GM19025 (cell line): ENCODE data around the gene ARHGAP45.
A peak's percentile ranks its signal among the peaks of the same experiment; 100 is the strongest.

Experiments
- ATAC-seq: cut with Tn5 transposase; IDR thresholded peaks from one replicate; pipeline ENCODE4 v1.9.1; 2021; ENCODE audit warnings: mild to moderate bottlenecking, low read depth, moderate library complexity; ENCODE audit not compliant: unreplicated experiment

ARHGAP45 gene

DNA sequence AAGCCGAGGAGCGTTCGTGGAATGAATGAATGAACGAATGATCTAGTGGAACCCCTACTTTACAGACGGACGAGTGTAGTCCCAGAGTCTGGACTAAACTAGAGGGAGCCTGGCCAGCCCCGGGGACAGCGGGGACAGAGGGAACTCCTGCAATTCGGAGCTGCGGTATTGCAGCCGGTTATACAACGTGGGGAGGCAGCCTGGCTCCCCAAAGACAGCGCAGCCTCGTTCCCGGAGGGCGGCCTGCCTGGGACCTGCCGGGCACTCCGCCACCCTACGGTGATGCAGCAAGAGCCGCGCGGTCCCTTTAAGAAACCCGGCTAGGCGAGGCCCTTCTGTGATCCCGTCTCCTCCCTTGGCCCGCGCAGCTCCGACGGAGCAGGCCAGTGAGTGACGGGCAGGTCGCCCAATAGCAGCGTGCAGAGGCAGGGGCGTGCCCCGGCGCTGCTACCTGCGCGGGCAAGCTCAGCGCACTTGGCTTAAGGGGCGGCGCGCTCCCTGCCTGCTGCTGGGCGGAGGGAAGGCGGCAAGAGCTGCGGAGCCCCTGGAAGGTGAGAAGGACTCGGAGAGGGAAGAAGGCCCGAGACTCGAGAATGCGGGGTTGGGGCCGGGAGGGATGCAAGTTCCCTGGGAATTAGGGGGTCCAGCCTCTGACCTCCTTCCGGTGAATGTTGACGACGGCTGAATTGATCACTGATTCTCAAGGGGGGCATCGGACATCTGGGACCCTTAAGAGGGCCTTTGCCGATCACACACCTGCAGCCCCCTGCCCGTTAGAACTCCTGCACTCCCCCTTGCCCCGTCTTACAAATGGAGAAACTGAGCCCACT lies 27.1 kb upstream of the ARHGAP45 start, which contains the start of gene ABCA7:
ABCA7 (plus strand) TSS at position 462 of the 830 bp plus-strand sequence. CDS start 1,255 bp downstream, outside the sequence.
- peak; percentile 79 for ATAC-seq

DNA sequence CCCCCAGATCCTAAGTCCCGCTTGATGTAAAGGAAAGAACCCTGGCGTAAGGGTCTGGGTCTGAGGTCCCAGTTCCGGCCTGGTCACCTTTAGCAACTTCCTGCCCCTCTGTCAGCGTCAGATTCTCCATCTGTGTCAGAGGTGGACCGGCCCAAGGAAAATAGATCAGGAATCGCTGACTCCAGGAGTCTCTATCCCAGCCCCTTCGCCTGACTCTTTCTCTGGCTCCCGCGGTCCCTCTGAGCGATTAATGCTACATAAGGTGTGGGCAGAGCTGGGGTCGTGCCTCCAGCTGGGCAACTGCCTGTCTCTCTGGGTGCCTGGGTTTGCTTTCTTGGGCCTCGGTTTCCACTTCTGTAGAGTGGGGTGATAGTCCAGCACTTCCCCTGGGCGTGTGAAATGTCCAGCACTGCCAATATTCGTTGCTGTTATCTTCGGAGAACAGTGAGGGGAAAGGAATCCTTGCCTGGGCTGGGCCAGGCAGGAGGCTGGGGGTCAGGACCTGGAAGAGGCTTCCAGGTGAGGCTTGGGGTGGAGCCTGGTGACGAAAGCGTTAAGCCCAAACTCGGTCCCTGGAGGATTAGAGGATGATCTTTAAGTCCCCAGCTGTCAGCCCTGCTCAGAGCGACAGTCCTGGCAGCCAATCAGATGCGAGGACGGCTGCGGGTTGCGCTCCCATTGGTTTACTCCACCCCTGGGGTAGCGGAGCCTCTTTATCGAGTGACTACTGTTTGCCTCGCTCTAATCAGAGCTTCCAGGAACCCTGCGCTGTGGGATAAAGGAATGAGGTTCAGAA lies 26.3 kb upstream of the ARHGAP45 start:
- ATAC-seq = peak; percentile 44

GRCh38 chr19:1041272-1041834 lies 25.6 kb upstream of the ARHGAP45 start:
- ATAC-seq = no peak

GRCh38 chr19:1041835-1042685 lies 24.9 kb upstream of the ARHGAP45 start:
- ATAC-seq = no peak

GRCh38 chr19:1042689-1043511 lies 24.1 kb upstream of the ARHGAP45 start:
- ATAC-seq = no peak

- no peak for ATAC-seq
These were observed 21.7 kb upstream of the ARHGAP45 start for GRCh38 chr19:1045247-1045603.

GRCh38 chr19:1046117-1046626 lies 20.8 kb upstream of the ARHGAP45 start:
- ATAC-seq = no peak

DNA sequence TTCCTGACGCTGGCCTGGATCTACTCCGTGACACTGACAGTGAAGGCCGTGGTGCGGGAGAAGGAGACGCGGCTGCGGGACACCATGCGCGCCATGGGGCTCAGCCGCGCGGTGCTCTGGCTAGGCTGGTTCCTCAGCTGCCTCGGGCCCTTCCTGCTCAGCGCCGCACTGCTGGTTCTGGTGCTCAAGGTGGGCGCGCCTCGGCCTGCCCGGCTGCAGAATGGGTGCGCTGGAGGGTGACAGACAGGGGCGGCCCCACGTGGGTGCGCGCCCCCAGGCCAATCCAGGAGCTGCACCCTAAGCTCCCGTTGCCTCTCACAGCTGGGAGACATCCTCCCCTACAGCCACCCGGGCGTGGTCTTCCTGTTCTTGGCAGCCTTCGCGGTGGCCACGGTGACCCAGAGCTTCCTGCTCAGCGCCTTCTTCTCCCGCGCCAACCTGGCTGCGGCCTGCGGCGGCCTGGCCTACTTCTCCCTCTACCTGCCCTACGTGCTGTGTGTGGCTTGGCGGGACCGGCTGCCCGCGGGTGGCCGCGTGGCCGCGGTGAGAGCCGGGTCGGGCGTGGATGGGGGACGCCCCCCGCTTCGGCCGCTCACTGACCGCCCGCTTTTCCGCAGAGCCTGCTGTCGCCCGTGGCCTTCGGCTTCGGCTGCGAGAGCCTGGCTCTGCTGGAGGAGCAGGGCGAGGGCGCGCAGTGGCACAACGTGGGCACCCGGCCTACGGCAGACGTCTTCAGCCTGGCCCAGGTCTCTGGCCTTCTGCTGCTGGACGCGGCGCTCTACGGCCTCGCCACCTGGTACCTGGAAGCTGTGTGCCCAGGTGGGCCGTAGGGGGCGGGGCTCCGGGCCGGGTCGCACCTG lies 19.9 kb upstream of the ARHGAP45 start:
- no peak for ATAC-seq

DNA sequence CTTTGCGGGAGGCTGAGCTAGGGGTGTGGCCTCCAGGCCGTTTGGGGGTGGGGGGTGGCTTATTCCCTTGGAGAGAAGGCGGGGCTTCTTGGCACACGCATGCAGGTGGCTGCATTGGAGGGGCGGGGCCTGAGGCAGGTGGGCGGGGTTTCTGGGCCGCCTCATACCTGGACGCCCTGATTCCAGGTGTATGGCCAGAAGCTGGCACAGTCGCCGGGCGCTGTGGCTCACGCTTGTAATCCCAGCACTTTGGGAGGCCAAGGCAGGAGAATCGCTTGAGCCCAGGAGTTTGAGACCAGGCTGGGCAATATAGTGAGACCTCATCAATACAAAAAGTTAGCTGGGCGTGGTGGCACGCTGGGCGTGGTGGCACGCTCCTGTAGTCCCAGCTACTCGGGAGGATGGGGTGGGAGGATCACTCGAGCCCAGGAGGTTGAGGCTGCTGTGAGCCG lies 19.2 kb upstream of the ARHGAP45 start:
- ATAC-seq = no peak

GRCh38 chr19:1049106-1049505 lies 17.9 kb upstream of the ARHGAP45 start:
- ATAC-seq = no peak

- ATAC-seq = no peak
These were observed 17.2 kb upstream of the ARHGAP45 start for GRCh38 chr19:1049800-1050199.

GRCh38 chr19:1050989-1051788 lies 15.8 kb upstream of the ARHGAP45 start:
- ATAC-seq = no peak

DNA sequence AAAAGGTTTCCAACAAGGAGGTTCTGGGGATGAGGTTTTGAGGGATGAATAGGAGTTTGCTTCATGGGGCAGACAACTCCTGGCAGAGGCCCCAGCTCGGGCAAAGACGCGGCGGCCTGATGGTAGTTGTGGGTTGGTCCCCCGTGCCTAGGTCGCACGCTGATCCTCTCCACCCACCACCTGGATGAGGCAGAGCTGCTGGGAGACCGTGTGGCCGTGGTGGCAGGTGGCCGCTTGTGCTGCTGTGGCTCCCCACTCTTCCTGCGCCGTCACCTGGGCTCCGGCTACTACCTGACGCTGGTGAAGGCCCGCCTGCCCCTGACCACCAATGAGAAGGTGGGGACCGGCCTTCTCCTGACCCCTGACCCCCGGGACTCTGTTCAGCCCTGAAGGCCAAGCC lies 15.2 kb upstream of the ARHGAP45 start:
- ATAC-seq = no peak

GRCh38 chr19:1052349-1052975 lies 14.5 kb upstream of the ARHGAP45 start:
- ATAC-seq = no peak

- no peak for ATAC-seq
These were observed 13.5 kb upstream of the ARHGAP45 start for GRCh38 chr19:1053176-1054101.
